Posterior vena cava (tissue), 2 donors: ENCODE measurements around the gene PLSCR3. TPM values are rescaled to one million over a fixed set of nuclear protein-coding genes. Genes with fewer than 3 reads are reported as not detected.

Experiments used
- DNase-seq: peaks from one replicate; pipeline ENCODE4 v3.0.0-alpha.2; 2020; ENCODE audit warnings: low spot score
- intact Hi-C, 2 donors: fragments of 100-400 bp; cut with DNase I; formaldehyde crosslinking; loops; one replicate each; pipeline versions ENCODE4 v1.14.1 to v1.14.2; 2022 to 2023
- total RNA-seq, 2 donors: library from RNA; stranded (reverse); fragmentation: NEBNext Ultra II Directional; extraction: Animal tissue kit (Norgen Biotek cat#: 25700); gene quantifications; one replicate each; pipeline ENCODE4 v1.2.1, GENCODE V29; 2021
- donor health status: DM: yes; HTN: yes; CAD: no.
- donor health status: DM: yes; HTN: yes; CAD: no.

PLSCR3 gene
- total RNA-seq, 2 donors from 2014 or later: 31.8 to 37.6 TPM

DNA sequence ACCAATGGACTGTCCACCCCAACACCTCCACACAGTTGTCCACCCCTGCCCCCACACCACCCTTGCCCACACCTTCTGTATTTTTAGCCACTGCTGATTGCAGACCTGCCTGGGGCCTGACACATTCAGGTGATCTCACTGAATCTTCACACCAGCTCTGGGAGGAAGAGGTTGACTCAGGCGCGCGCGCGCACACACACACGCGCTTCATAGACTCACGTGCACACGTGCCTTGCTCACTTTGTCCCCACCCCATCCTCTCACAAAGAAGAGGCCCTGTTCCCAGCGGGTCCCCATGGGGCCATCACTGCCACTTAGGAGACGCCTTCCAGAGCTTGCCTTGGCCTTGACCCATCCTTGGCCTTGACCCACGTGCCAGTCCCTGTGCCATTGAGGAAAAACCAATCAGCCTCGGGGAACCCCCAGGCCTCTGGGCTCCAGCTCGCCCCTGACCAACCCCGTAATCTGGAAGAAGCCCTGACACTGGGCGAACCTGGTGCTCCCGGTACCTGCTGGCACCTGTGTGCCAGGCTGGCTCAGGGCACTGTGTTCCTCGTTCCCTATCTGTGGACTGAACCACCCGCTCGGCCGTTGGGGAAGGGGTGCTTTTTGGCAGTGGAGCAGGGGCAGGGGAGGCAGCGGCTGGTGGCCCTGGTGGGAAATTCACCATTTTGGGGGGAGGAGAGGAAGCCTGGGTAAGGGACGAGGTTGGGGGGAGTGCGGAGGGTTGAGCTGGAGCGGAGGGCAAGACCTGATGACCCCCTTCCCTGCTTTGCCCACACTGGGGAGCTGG, 16.5 kb upstream of the PLSCR3 start:
- no peak for DNase-seq
- intact Hi-C loops: no loop called here

DNA sequence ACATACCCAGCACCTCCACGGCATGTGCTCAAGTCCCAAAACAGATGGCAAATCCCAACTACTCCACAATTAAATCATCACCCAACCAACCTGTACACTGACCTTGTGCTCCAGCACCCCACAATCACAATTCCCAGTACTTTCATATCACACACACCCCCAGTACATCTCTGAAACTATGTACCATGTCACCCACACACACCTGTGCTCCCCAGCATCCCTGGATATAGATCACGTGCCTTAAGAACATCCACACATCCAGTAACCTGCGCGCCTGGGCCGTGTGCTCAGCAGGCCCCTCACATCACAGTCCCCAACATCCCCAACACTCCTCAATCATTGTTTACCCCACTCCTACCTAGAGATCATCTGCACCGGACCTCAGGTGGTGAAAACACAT, 15.4 kb upstream of the PLSCR3 start:
- DNase-seq: no peak
- intact Hi-C loops: no loop called here

DNA sequence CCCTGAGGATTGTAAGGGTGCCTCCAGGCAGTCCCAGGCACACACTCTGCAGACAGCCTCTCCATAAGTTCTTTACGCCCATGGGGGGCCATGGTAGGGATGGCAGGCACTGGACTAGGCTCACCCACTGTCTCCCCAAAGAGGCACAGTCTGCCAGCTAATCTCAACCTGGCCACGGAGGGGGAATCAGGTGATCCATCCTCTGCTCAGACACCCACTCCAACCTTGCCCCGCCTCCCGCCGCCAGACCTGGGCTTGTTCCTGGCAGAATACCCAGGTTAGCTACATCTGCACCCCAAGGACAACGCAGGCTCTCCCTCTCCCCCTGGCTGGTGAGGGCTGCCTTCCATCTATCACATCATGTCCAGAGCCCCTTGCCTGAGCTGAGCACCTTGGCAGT, 14.5 kb upstream of the PLSCR3 start:
- DNase-seq: no peak
- intact Hi-C loops: no loop called here

GRCh38 chr17:7408252-7408727, 14.0 kb upstream of the PLSCR3 start:
- intact Hi-C loops: no loop called here
- DNase-seq: no peak

DNA sequence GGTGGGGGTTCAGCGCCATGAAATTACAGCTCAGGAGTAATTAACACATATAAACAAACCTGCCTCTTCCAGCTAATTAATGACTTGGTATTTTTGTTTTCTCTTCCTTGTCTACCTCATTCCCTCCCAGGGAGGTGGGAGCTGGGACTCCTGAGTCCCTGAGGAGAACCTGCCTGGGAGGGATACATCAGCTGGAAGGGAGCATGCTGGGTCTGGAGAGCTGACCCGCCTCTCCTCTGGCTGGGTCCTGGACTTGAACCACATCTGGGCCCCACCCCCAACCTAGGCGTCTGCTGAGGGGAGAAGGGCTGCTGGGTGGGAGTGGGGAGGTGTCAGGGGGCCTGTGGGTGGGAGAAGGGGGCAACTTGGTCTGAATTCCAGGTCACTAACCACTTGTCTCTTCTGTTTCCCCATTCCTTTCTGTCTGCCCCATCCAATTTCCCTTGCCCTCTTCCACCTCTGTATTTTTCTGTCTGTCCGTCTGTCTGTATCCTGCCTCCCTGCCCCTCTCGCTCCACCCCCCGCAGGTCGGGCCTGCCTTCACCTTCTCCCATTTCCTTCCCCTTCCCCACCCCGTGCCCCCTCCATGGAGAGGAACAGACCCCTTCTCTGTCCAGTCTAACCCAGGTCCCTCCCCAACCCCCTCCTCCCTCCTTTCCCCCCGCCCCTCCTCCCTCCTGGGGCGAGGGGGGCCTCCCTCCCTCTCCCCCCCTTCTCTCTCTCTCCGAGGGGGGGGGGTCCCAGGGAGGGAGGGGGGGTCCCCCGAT, 13.3 kb upstream of the PLSCR3 start, which contains the start of gene NLGN2:
NLGN2 (plus strand) TSS at position 361 of the 767 bp plus-strand sequence. CDS start 411 bp downstream, outside the sequence.
- intact Hi-C loops: no loop called here
- no peak for DNase-seq

- intact Hi-C loops: no loop called here
- DNase-seq: no peak
These were observed 12.8 kb upstream of the PLSCR3 start for GRCh38 chr17:7407082-7407481.

DNA sequence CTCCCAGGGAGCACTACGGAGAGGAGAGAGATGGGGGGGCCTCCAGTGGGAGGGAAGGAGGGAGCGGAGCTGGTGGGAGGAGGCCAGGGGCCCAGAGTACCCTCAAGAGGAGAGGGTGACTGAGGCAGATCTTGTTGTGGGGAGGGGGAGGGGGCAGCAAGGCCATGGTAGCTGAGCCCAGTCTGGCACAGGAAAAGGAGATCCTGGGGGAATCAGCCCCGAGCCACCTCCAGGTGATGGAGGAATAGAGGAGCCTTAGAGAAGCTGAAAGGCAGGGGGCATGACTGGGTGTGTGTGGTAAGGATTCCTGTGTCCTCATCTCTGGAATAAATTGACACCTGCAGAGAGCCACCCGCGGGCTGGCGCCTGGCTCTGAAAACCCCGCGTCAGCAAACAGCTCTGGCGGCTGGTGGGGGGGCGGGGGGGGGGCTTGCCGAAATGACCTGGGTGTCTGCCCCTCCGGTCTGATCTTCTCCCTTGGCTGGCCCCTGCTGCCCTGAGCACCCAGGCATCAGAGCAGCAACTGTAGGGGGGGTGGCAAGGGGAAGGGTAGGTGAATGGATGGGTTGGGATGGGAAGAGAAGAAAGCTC, 12.0 kb upstream of the PLSCR3 start:
- no peak for DNase-seq
- intact Hi-C loops: no loop called here

DNA sequence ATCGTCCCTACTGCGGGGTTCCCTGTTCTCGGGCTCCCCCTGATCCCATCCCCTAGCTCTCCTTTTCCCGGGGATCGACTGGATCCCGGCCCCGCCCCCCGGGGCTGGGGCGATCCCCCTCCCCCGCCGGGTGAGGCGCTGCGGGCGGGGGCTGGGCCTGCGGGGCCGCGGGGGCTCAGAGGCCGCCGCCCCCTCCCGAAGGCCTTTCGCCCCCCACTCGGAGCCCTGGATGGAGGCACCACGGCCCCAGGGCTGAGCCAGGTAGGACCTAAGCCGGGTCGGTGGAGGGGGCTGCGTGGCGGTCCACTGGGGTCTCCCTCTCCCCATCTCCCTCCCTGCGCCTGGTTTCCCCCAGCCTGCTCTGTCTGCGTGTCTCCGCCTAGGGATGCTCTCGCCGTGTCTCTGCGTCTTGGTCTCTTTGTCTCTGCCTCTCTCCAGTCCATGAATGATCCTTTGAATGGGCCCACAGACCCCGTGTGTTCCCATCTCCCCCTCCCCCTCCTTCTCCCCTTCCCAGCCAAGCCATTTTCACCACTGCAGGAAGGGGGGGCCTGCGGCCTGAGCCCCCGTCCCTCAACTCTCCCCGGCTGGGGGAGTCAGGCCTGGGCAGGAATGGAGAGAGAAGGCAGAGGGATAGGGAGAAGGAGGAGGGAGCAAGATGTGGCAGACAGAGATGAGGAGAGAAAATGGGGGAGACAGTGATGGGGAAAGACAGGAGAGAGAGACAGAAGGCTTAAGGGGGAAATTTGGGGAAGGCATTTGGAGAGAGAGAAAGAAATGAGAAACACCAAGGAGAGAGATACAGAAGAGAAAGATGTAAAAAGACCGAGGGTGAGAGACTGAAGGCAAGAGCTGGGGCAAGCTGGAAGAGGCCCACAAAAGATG, 11.3 kb upstream of the PLSCR3 start:
- intact Hi-C loops: no loop called here
- no peak for DNase-seq

- intact Hi-C loops: no loop called here
- DNase-seq: peak; percentile 89
These were observed 10.5 kb upstream of the PLSCR3 start for GRCh38 chr17:7404737-7405349.

- intact Hi-C loops: no loop called here
- DNase-seq: peak; percentile 99
These were observed 9.8 kb upstream of the PLSCR3 start, which contains the start of gene TMEM256 for GRCh38 chr17:7403977-7404736. TSS of gene TMEM256 (minus strand) at chr17:7404097. CDS start at chr17:7404084, 13 bp downstream.

GRCh38 chr17:7403727-7403976, 9.3 kb upstream of the PLSCR3 start:
- DNase-seq: no peak
- intact Hi-C loops: no loop called here

- intact Hi-C loops: no loop called here
- no peak for DNase-seq
These were observed 8.9 kb upstream of the PLSCR3 start for GRCh38 chr17:7403043-7403726.

- intact Hi-C loops: loop anchor here in 1 of 2 donors (5.0 kb wide), 1 partner anchor 904 kb away; no protein-coding TSS in a partner anchor
- no peak for DNase-seq
These were observed 4.3 kb upstream of the PLSCR3 start for GRCh38 chr17:7398612-7399011.

GRCh38 chr17:7396147-7396546, 1.8 kb upstream of the PLSCR3 start:
- DNase-seq: no peak
- intact Hi-C loops: loop anchor here in 1 of 2 donors (5.0 kb wide), 1 partner anchor 906 kb away; no protein-coding TSS in a partner anchor

DNA sequence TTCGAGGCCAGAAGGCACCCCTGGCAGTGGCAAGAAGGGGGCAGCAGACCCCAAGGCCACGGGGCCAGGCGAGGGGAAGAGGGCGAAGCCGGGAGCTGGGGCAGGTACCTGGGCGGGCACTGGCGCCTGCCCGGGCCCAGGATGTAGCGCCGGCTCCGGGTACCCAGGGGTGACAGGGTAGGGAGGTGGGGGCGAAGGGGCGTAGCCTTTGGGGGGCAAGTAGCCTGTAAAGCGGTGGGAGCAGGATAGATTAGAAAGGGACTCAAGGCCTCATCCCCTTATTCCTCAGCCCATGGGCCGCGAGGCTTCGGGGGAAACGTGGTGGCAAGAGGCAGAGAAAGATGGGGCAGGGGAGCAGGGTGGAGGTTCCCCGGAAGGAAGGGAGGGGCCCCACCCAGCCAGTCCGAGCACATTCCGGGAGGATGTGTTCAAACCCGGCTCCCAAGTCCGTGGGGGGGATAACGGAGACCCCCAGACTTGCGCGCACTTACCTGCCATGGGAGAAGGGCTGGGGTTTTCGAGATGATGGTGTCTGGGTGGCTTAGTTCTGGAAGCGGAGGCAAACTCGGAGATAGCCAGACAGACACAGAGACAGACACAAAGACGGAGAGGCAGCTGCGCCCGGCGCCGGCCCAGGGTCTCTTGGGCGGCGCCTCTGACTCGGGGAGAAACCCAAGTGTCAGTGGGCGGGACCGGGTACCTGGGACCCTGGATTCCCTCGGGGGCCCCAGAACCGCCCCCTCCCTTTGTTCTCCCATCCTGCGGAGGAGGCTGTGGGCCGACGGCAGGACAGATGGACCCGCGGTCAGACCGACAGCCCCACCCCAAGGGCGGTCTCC, 493 bp downstream of the PLSCR3 start:
- no peak for DNase-seq
- intact Hi-C loops: no loop called here

GRCh38 chr17:7392696-7393612, 1.4 kb downstream of the PLSCR3 start:
- intact Hi-C loops: no loop called here
- DNase-seq: no peak
